ENCODE results near the gene GPR61.

Gene GPR61

DNA sequence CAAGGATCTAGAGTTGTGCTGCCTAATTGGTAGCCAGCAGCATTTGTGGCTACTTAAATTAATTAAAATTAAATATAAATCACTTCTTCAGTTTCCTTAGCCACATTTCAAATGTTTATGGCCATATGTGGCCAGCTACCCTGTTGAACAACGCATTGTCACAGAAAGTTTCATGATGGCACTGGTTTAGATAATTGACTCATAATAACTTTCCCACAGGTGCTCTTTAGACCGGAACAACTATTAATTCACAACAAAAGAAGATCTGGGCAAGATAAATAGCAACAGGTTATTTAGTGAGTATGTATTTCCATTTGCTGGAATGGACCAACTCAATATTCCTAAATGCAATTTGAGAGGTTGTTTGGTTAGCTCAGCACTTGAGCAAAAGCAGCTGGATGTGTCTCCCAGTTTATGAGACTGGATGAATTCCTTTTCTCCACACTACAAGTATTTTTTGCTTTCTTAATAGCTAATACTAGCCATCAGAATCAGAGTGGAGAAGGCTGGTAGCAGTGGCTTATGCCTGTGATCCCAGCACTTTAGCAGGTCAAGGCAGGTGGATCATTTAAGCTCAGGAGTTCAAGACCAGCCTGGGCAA, 26.5 kb upstream of the GPR61 start:
- Histone ChIP-seq H3K27me3 (replicated peaks) (peaks cover 8% of the 10 kb centered on the region), H3K4me3 (ENCODE audit: low read depth, low read length) (no peak overlapping the region), H3K36me3 (replicated peaks) (no peaks in the 10 kb centered on the region), H3K27ac (no peak overlapping the region)
- in situ Hi-C loops (cut with HindIII; ENCODE audit: low pct_ligation_motif_present, low sequenced_read_pairs): no loop called here
- TF ChIP-seq CTCF (IDR thresholded peaks at IDR 0.05; ENCODE audit: low read depth, low read length, missing control alignments): no peak
- DNase-seq: no peak

DNA sequence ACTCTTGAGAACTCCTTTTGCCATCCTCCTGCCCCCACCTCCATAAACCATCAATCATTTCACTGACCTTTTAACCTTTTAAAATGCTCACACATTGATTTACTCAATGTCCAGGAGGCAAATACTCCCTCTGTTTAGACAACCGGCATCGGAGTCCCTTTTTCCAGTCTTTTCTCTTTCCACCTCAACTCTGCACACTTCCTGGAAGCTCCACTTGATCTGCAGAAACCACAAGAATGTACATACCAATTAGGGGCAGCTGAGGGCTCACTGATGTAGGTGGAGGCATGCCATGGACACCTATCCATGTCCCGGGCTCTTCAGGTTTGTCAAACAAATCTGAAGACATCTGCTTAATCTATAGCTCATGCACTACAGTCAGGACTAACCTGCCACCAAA, 24.8 kb upstream of the GPR61 start:
- Histone ChIP-seq H3K36me3 (replicated peaks) (no peaks in the 10 kb centered on the region), H3K27ac (no peak overlapping the region), H3K27me3 (replicated peaks) (peaks cover 5% of the 10 kb centered on the region), H3K4me3 (ENCODE audit: low read depth, low read length) (no peak overlapping the region)
- in situ Hi-C loops (cut with HindIII; ENCODE audit: low pct_ligation_motif_present, low sequenced_read_pairs): no loop called here
- DNase-seq: no peak
- no peak for TF ChIP-seq CTCF (IDR thresholded peaks at IDR 0.05; ENCODE audit: low read depth, low read length, missing control alignments)

GRCh38 chr1:109516872-109517271, 22.8 kb upstream of the GPR61 start:
- Histone ChIP-seq H3K4me3 (ENCODE audit: low read depth, low read length) (no peak overlapping the region), H3K27ac (no peak overlapping the region), H3K27me3 (replicated peaks) (peaks cover 10% of the 10 kb centered on the region), H3K36me3 (replicated peaks) (no peaks in the 10 kb centered on the region)
- no peak for TF ChIP-seq CTCF (IDR thresholded peaks at IDR 0.05; ENCODE audit: low read depth, low read length, missing control alignments)
- in situ Hi-C loops (cut with HindIII; ENCODE audit: low pct_ligation_motif_present, low sequenced_read_pairs): no loop called here
- DNase-seq: no peak

DNA sequence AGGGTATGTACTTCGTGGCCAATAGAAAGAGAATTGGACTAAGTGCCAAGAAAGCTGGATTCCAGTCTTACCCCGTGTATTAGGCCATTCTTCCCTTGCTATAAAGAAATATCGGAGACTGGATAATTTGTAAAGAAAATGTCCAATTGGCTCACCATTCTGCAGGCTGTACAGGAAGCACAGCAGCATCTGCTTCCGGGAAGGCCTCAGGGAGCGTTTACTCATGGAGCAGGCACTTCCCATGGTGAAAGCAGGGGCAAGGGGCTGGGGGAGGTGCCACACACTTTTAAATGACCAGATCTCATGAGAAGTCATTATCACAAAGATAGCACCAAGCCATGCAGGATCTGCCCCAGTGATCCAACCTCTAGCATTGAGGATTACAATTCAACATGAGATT, 22.3 kb upstream of the GPR61 start:
- Histone ChIP-seq H3K27me3 (replicated peaks) (peaks cover 14% of the 10 kb centered on the region), H3K4me3 (ENCODE audit: low read depth, low read length) (no peak overlapping the region), H3K27ac (no peak overlapping the region), H3K36me3 (replicated peaks) (no peaks in the 10 kb centered on the region)
- in situ Hi-C loops (cut with HindIII; ENCODE audit: low pct_ligation_motif_present, low sequenced_read_pairs): no loop called here
- TF ChIP-seq CTCF (IDR thresholded peaks at IDR 0.05; ENCODE audit: low read depth, low read length, missing control alignments): no peak
- DNase-seq: no peak

DNA sequence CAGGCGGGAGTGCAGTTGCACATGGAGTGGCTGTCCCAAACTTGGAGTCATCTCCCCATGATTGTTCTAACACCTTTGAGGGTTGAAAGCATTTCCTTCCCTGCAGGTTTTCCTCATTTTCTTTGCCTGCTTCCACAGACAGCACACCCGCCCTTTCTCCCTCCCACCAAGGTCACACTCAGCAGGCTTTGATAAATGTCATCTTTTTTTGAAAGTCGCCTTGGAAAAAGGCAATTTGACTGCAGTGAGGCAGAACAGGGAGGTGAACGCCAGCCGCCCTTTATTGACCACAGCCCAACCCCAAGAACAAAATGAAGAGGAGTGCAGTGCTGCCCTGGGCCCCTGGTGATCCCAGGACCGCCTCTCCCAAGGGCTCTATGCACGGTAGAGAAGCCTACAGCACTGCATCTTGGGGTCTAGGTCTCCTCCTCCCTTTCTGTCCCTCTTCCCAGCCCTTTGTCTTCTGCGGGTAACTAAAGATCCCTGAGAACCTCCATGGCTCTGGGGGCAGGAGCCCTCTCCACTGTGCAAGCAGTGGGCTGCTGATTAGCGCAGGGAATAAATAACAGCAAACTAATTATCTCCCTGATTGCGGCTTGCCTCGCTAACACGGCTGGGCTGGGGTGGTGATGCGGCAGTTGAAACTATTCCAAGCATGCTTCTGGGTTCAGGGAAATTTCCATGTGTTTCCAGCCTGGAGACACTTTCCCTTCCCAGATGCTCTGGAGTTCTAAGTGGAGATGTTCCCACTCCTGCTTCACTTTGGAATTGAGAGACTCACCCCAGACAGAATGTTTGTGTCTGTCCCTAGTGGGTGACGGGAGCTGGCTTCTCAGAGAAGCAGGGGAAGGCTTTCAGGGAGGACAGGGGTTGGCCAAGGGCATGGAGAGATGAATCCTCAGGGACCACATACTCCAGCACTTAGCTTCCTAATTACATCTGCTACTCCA, 18.4 kb upstream of the GPR61 start:
- in situ Hi-C loops (cut with HindIII; ENCODE audit: low pct_ligation_motif_present, low sequenced_read_pairs): no loop called here
- H3K27ac ChIP-seq: no peak overlapping the region
- no peaks in the 10 kb centered on the region for H3K36me3 ChIP-seq (replicated peaks)
- H3K27me3 ChIP-seq (replicated peaks): peaks cover 14% of the 10 kb centered on the region
- TF ChIP-seq CTCF (IDR thresholded peaks at IDR 0.05; ENCODE audit: low read depth, low read length, missing control alignments): no peak
- no peak overlapping the region for H3K4me3 ChIP-seq (ENCODE audit: low read depth, low read length)
- DNase-seq: no peak

Data from brain microvascular endothelial cell (primary cell).